Progenitor cell of endocrine pancreas (in vitro differentiated cells): Measurements from ENCODE around the gene VWA3B. TPM values are rescaled to one million over a fixed set of nuclear protein-coding genes. Genes with fewer than 3 reads are reported as not detected.
"Not testable (repeated sequence)": the region's sequence is repeated elsewhere in the genome, so short reads cannot be mapped to it uniquely, and the experiment has no call there.

Experiments used
- DNase-seq: peaks from one replicate; pipeline ENCODE4 v3.0.0; 2021; ENCODE audit warnings: low spot score; ENCODE audit not compliant: unreplicated experiment
- H3K27ac Mint-ChIP-seq: 2 replicates; pipeline ENCODE4 v1.8.0; 2021; ENCODE audit warnings: mild to moderate bottlenecking, moderate library complexity, mixed read lengths
- H3K27me3 Mint-ChIP-seq: 2 replicates; pipeline ENCODE4 v1.8.0; 2021; ENCODE audit warnings: mixed read lengths
- H3K36me3 Mint-ChIP-seq: 2 replicates; pipeline ENCODE4 v1.8.0; 2022; ENCODE audit warnings: mixed read lengths; ENCODE audit not compliant: insufficient read depth
- H3K4me1 Mint-ChIP-seq: 2 replicates; pipeline ENCODE4 v1.8.0; 2021; ENCODE audit warnings: low read depth, mixed read lengths
- H3K4me3 Mint-ChIP-seq: 2 replicates; pipeline ENCODE4 v1.8.0; 2021; ENCODE audit warnings: low read depth, mild to moderate bottlenecking, moderate library complexity, mixed read lengths
- H3K9me3 Mint-ChIP-seq: 2 replicates; pipeline ENCODE4 v1.8.0; 2021; ENCODE audit warnings: low read depth, mixed read lengths
- CTCF ChIP-seq: fragments of 200-600 bp; sonication (generic); IDR thresholded peaks from one replicate; pipeline ENCODE4 v1.5.0; 2021; ENCODE audit warnings: antibody characterized with exemption, mild to moderate bottlenecking; ENCODE audit not compliant: unreplicated experiment
- total RNA-seq: library from RNA; stranded (reverse); gene quantifications from 2 replicates; pipeline ENCODE4 v1.2.1, GENCODE V29; 2021

VWA3B gene
- total RNA-seq, 1 donor from 2014 or later: 0.12 TPM

GRCh38 chr2:98145070-98145469 is 58.1 kb downstream of the VWA3B start:
- H3K4me3 Mint-ChIP-seq: no peak overlapping the region
- no peak for DNase-seq
- no peaks in the 10 kb centered on the region for H3K36me3 Mint-ChIP-seq
- H3K27ac Mint-ChIP-seq: no peak overlapping the region
- no peaks in the 10 kb centered on the region for H3K9me3 Mint-ChIP-seq
- H3K4me1 Mint-ChIP-seq: no peaks in the 10 kb centered on the region
- peaks cover 3% of the 10 kb centered on the region for H3K27me3 Mint-ChIP-seq
- no peak for TF ChIP-seq CTCF

GRCh38 chr2:98147900-98148299 is 60.9 kb downstream of the VWA3B start:
- not testable (repeated sequence) for H3K27me3 Mint-ChIP-seq, H3K4me3 Mint-ChIP-seq

GRCh38 chr2:98148595-98149332 is 61.8 kb downstream of the VWA3B start:
- Mint-ChIP-seq H3K27me3 (no peaks in the 10 kb centered on the region), H3K9me3 (no peaks in the 10 kb centered on the region), H3K36me3 (no peaks in the 10 kb centered on the region), H3K4me1 (no peaks in the 10 kb centered on the region), H3K27ac (no peak overlapping the region), H3K4me3 (no peak overlapping the region)
- no peak for DNase-seq
- no peak for TF ChIP-seq CTCF

More at GRCh38 chr2:98147900-98148299, 60.9 kb downstream of the VWA3B start:
- H3K36me3 Mint-ChIP-seq, H3K4me1 Mint-ChIP-seq, H3K9me3 Mint-ChIP-seq, DNase-seq, H3K27ac Mint-ChIP-seq: not testable (repeated sequence)

- TF ChIP-seq CTCF: no peak
- Mint-ChIP-seq H3K4me3 (no peak overlapping the region), H3K4me1 (no peaks in the 10 kb centered on the region), H3K9me3 (no peaks in the 10 kb centered on the region), H3K27ac (no peak overlapping the region), H3K36me3 (no peaks in the 10 kb centered on the region), H3K27me3 (no peaks in the 10 kb centered on the region)
- DNase-seq: no peak
Measured at GRCh38 chr2:98149333-98149697, 62.3 kb downstream of the VWA3B start.

GRCh38 chr2:98153481-98153880 is 66.5 kb downstream of the VWA3B start:
- Mint-ChIP-seq H3K36me3 (no peaks in the 10 kb centered on the region), H3K27me3 (peaks cover 7% of the 10 kb centered on the region), H3K4me1 (no peaks in the 10 kb centered on the region), H3K27ac (no peak overlapping the region), H3K9me3 (no peaks in the 10 kb centered on the region), H3K4me3 (no peak overlapping the region)
- no peak for DNase-seq
- no peak for TF ChIP-seq CTCF

GRCh38 chr2:98155291-98155690 is 68.3 kb downstream of the VWA3B start:
- DNase-seq: no peak
- Mint-ChIP-seq H3K27ac (no peak overlapping the region), H3K4me3 (no peak overlapping the region), H3K36me3 (no peaks in the 10 kb centered on the region), H3K4me1 (no peaks in the 10 kb centered on the region), H3K9me3 (no peaks in the 10 kb centered on the region), H3K27me3 (peaks cover 10% of the 10 kb centered on the region)
- TF ChIP-seq CTCF: no peak
